Activated CD4-positive, alpha-beta memory T cell treated with anti-CD3 and anti-CD28 coated beads, Interleukin-2, amount 10 ng/mL, durations not matched to agents 7 days and 5 days (primary cell): ENCODE results near the gene KCNK10. TPM values are rescaled to one million over a fixed set of nuclear protein-coding genes. Genes with fewer than 3 reads are reported as not detected.

Experiments
- total RNA-seq, 2 experiments: library from RNA; stranded (reverse); gene quantifications; one replicate each; pipeline ENCODE4 v1.2.3, GENCODE V29; 2021

KCNK10 gene
- total RNA-seq, 2 experiments from 2014 or later: not detected

Other genes with a start within 250 kb of the KCNK10 start
- 1 to 10 TPM; 3.7 to 4.0 TPM for gene SPATA7, start 62.4 kb upstream of the KCNK10 start, total RNA-seq
- not detected for gene PTPN21, start 231.7 kb upstream of the KCNK10 start, total RNA-seq
- gene ZC3H14, start 239.8 kb upstream of the KCNK10 start, total RNA-seq: 10 to 100 TPM; 33.1 to 37.4 TPM